ENCODE measurements around the gene DPP9. TPM values are rescaled to one million over a fixed set of nuclear protein-coding genes. Genes with fewer than 3 reads are reported as not detected.

Gene DPP9
- total and polyA plus RNA-seq, 2 of the 8 experiments (the other 6 are each of a cell fraction or from before 2014, with no cell fraction given), result 11.6 to 40.7 TPM

DNA sequence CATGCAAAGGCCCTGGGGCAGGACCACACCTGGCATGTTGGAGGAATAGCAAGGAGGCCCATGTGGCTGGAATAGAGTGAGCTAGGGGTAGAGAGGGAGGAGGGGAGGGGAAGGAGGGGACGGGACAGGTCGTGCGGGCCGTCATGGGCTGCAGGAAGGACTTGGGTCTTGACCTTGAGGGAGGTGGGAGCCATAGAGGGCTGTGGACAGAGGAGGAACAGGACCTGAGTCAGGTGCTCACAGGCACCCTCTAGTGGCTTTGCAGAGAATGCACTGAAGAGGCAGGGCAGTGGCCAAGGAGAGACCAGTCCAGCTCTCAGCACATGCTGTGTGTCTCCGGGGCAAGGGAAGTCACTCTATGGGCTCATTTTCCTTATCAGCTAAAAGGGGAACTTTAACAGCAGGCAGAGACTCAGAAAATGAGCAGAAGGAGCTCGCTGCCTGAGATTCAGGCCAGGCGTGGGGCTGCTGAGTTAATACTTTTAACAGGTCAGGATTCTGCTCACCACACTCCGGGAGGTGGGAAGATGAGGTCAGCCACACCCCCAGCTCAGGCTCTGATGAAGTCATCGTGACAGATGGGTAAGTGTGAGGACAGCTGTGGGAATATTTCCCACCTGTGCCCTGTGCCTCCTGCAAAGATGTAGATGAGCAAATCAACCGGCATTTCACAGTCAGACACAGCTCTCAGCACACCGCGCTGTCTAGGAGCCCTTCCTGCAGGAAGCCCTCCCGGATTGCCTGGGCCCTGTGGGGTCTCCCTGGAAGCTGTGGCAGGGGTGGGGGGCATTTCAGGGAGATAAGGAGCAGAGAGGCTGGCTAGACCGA lies 90.3 kb downstream of the DPP9 start (continued):
- TF ChIP-seq RXRA (IDR thresholded peaks at IDR 0.05; ENCODE audit: insufficient read depth, low read depth, low read length), result no peak
- no peak for TF ChIP-seq EZH2 (IDR thresholded peaks at IDR 0.05; ENCODE audit: low read depth, low read length, severe bottlenecking)
- no peak for TF ChIP-seq NANOG (IDR thresholded peaks at IDR 0.05; ENCODE audit: insufficient read depth, low read depth, low read length, poor library complexity, severe bottlenecking)
- TF ChIP-seq RBBP5 (IDR thresholded peaks at IDR 0.05; ENCODE audit: borderline replicate concordance, low read depth, low read length), result no peak
- no peak for TF ChIP-seq EP300 (IDR thresholded peaks at IDR 0.05; ENCODE audit: borderline replicate concordance in 1 of 2, low read depth in 2 of 2, low read length in 2 of 2)
- TF ChIP-seq GABPA (IDR thresholded peaks at IDR 0.05; ENCODE audit: borderline replicate concordance, insufficient read depth, low read length), result peak; percentile 61; the same call in 1 of the 2 replicates
- TF ChIP-seq PHF8 (conservative IDR thresholded peaks at IDR 0.05; ENCODE audit: low read depth, low read length), result no peak
- TF ChIP-seq HDAC2 (IDR thresholded peaks at IDR 0.05; ENCODE audit: borderline replicate concordance in 1 of 2, low read depth in 2 of 2, low read length in 2 of 2), result peak in 1 of 2 experiments; percentile 100; a peak in 2 of 4 replicates
- no peak for TF ChIP-seq SUZ12 (IDR thresholded peaks at IDR 0.05; ENCODE audit: low read length)
- TF ChIP-seq CBX8 (IDR thresholded peaks at IDR 0.05; ENCODE audit: borderline replicate concordance, low read depth, low read length), result no peak
- TF ChIP-seq, protein P1, sequence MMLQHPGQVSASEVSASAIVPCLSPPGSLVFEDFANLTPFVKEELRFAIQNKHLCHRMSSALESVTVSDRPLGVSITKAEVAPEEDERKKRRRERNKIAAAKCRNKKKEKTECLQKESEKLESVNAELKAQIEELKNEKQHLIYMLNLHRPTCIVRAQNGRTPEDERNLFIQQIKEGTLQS (IDR thresholded peaks at IDR 0.05; ENCODE audit: insufficient read depth, low read depth, low read length), result no peak
- no peak for TF ChIP-seq SRF (IDR thresholded peaks at IDR 0.05; ENCODE audit: low read depth, low read length)
- TF ChIP-seq HDAC6 (IDR thresholded peaks at IDR 0.05; ENCODE audit: low read depth, low read length), result no peak
- no peak for TF ChIP-seq ZNF274 (IDR thresholded peaks at IDR 0.05; ENCODE audit: borderline replicate concordance, extremely low read depth, low read length)
- TF ChIP-seq CEBPB (IDR thresholded peaks at IDR 0.05; ENCODE audit: low read depth, low read length), result no peak
- TF ChIP-seq BACH1 (IDR thresholded peaks at IDR 0.05; ENCODE audit: low read length), result no peak
- TF ChIP-seq SAP30 (IDR thresholded peaks at IDR 0.05; ENCODE audit: insufficient read depth, insufficient replicate concordance, low read length), result no peak
- TF ChIP-seq KDM4A (IDR thresholded peaks at IDR 0.05; ENCODE audit: low read depth, low read length, severe bottlenecking), result no peak
- no peak for TF ChIP-seq EGR1 (IDR thresholded peaks at IDR 0.05; ENCODE audit: borderline replicate concordance, low read depth, low read length)
- TF ChIP-seq, protein P2, sequence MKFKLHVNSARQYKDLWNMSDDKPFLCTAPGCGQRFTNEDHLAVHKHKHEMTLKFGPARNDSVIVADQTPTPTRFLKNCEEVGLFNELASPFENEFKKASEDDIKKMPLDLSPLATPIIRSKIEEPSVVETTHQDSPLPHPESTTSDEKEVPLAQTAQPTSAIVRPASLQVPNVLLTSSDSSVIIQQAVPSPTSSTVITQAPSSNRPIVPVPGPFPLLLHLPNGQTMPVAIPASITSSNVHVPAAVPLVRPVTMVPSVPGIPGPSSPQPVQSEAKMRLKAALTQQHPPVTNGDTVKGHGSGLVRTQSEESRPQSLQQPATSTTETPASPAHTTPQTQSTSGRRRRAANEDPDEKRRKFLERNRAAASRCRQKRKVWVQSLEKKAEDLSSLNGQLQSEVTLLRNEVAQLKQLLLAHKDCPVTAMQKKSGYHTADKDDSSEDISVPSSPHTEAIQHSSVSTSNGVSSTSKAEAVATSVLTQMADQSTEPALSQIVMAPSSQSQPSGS (IDR thresholded peaks at IDR 0.05; ENCODE audit: low read length), result no peak
